ENCODE results near the gene DLL4.

DLL4 gene

DNA sequence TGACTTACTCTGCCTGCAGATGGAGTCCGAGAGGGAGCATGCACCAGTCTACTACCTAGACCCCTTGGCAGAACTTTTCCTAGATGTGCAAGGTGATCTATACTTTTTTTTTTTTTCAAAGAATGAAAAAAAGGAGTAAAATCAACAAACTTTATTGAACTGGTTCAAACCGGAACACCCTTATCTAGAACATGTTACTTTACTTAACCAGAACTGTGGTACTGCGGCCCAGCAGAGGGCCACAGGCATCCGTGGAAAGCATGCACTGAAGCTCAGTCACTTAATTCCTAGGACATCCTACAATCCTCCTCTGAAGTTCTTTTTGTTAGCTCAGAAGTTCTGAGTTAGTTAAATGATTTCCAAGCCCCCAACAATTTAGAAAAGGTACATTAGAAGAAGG lies 45.7 kb downstream of the DLL4 start:
- H3K4me3 ChIP-seq, result no peak overlapping the region
- TF ChIP-seq, protein P1, sequence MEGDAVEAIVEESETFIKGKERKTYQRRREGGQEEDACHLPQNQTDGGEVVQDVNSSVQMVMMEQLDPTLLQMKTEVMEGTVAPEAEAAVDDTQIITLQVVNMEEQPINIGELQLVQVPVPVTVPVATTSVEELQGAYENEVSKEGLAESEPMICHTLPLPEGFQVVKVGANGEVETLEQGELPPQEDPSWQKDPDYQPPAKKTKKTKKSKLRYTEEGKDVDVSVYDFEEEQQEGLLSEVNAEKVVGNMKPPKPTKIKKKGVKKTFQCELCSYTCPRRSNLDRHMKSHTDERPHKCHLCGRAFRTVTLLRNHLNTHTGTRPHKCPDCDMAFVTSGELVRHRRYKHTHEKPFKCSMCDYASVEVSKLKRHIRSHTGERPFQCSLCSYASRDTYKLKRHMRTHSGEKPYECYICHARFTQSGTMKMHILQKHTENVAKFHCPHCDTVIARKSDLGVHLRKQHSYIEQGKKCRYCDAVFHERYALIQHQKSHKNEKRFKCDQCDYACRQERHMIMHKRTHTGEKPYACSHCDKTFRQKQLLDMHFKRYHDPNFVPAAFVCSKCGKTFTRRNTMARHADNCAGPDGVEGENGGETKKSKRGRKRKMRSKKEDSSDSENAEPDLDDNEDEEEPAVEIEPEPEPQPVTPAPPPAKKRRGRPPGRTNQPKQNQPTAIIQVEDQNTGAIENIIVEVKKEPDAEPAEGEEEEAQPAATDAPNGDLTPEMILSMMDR (IDR thresholded peaks at IDR 0.05), result no peak
- H3K27ac ChIP-seq, result no peak overlapping the region
- no peak for DNase-seq (ENCODE audit: low spot score)

DNA sequence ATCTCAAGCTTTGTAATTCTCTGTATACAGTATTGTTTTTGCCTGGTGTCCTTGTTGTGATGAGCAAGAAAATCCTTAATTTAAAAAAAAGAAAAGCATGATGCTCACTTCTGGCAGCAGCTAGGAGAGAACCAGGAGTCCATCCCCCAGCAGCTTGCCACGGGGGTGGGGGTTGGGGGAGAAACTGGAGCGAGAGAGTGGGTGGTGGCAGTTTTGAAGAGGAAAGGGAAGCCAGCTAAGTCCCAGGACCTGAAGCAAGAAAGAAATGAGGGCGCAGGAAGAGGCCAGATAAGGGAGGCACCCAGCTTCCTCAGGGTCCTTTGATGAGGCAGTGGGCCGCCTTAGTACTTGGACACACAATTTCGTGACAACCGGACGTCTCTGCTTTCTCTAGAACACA lies 47.7 kb downstream of the DLL4 start:
- DNase-seq (ENCODE audit: low spot score), result no peak
- TF ChIP-seq, protein P1 (IDR thresholded peaks at IDR 0.05), result no peak
- Histone ChIP-seq H3K27ac (peak overlapping the region; percentile 2 to 79), H3K4me3 (no peak overlapping the region)

GRCh38 chr15:40978141-40978540 lies 49.0 kb downstream of the DLL4 start:
- no peak for DNase-seq (ENCODE audit: low spot score)
- no peak overlapping the region for H3K27ac ChIP-seq
- H3K4me3 ChIP-seq, result no peak overlapping the region
- TF ChIP-seq, protein P1 (IDR thresholded peaks at IDR 0.05), result no peak

GRCh38 chr15:40978562-40978961 lies 49.4 kb downstream of the DLL4 start:
- DNase-seq (ENCODE audit: low spot score), result no peak
- TF ChIP-seq, protein P1 (IDR thresholded peaks at IDR 0.05), result no peak
- H3K27ac ChIP-seq, result no peak overlapping the region
- H3K4me3 ChIP-seq, result no peak overlapping the region

DNA sequence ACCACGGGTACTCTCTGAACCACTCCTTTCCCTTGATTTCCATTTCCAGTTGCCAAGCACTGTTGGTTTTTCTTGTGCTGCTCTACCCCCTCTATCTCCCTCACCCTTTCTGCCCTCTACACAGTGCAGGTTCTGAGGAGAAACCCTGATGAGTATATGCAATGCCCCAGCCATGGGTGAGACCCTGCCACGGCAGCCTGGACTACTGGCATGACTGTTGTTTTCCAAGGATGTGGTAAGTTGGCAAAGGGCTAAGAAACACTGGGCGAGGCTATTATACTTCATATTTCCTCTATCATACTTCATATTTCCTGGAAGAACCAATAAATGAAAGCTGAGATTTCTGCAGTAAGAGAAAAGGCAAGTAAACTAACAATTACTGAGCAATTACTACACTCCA lies 52.0 kb downstream of the DLL4 start:
- H3K27ac ChIP-seq, result peak overlapping the region in 1 of 2 donors; percentile 25
- DNase-seq (ENCODE audit: low spot score), result no peak
- TF ChIP-seq, protein P1 (IDR thresholded peaks at IDR 0.05), result no peak
- no peak overlapping the region for H3K4me3 ChIP-seq

GRCh38 chr15:40982855-40983254 lies 53.7 kb downstream of the DLL4 start:
- no peak for DNase-seq (ENCODE audit: low spot score)

GRCh38 chr15:40984406-40984805 lies 55.3 kb downstream of the DLL4 start:
- peak overlapping the region in 1 of 2 donors; percentile 48 for H3K27ac ChIP-seq
- no peak overlapping the region for H3K4me3 ChIP-seq
- no peak for DNase-seq (ENCODE audit: low spot score)
- TF ChIP-seq, protein P1 (IDR thresholded peaks at IDR 0.05), result no peak

More at GRCh38 chr15:40982855-40983254, 53.7 kb downstream of the DLL4 start:
- TF ChIP-seq, protein P1 (IDR thresholded peaks at IDR 0.05), result no peak
- Histone ChIP-seq H3K27ac (peak overlapping the region in 1 of 2 donors; percentile 60), H3K4me3 (no peak overlapping the region)
